Measurements from ENCODE around the gene SHCBP1. TPM values are rescaled to one million over a fixed set of nuclear protein-coding genes. Genes with fewer than 3 reads are reported as not detected.

Gene SHCBP1
- total and polyA plus RNA-seq, 2 of the 13 experiments (the other 11 are each of a cell fraction or from before 2014, with no cell fraction given) = 15.7 to 33.0 TPM

DNA sequence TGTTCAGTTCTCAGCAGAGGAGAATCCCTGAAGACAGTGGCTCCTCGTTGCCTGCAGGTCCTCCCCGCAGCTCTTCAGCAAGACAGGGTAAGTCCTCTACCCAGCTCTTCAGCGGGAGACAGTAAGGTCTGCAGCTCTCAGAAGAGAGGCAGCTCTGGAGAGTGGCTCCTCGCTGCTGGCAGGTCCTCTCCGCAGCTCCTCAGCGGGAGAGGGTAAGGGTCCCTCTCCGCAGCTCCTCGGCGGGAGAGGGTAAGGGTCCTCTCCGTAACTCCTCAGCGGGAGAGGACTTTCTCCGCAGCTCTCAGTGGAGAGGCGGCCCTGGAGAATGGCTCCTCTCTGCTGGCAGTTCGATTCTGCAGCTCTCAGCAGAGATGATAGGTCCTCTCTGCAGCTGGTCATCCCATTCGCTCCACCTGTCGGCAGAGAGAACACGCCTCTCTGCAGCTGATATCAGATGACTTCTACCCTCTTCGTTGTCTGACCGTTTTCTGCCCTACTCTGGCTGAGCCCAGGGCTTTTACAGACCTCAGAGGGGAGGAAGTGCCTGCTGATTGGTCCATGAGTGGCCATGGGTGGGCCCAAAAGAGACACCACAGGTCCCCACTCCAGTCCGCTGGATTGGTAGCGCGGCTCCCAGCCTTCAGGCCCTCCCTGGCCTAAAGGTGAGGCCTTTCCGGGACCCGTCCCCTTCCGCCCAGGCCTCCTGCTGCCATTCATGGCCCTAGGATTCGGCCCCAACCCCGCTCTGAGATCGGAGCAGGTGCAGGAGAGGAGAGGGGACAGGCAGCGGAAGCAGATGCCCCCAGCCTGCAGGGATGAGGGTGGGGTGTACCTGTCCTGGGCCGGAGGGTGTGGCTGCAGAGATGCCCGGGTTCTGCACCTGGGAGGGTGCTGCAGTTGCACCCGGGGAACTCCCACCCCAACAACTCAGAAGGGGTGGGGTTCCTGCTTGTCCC is 11.9 kb upstream of the SHCBP1 start (continued):
- TF ChIP-seq PRDM10 (CRISPR knock-in tag; IDR thresholded peaks at IDR 0.05; ENCODE audit: low read depth) (no peak), TBX3 (IDR thresholded peaks at IDR 0.05; ENCODE audit: borderline replicate concordance) (no peak), REPIN1 (CRISPR knock-in tag; IDR thresholded peaks at IDR 0.05; ENCODE audit: borderline replicate concordance, low read depth) (no peak; the same call in 1 of the 2 replicates), ZNF780A (CRISPR knock-in tag; IDR thresholded peaks at IDR 0.05) (peak; percentile 50; the same call in 1 of the 2 replicates), TAF15 (IDR thresholded peaks at IDR 0.05; ENCODE audit: low read depth, low read length, poor library complexity, severe bottlenecking) (no peak), ZNF281 (CRISPR knock-in tag; IDR thresholded peaks at IDR 0.05; ENCODE audit: borderline replicate concordance) (no peak), ZNF790 (CRISPR knock-in tag; IDR thresholded peaks at IDR 0.05; ENCODE audit: borderline replicate concordance) (peak; percentile 86; the same call in 1 of the 2 replicates), HNRNPK (IDR thresholded peaks at IDR 0.05; ENCODE audit: low read depth, low read length, poor library complexity, severe bottlenecking) (no peak), ZNF263 (CRISPR knock-in tag; IDR thresholded peaks at IDR 0.05) (peak; percentile 92), ZSCAN20 (CRISPR knock-in tag; IDR thresholded peaks at IDR 0.05; ENCODE audit: borderline replicate concordance) (no peak), PHF21A (CRISPR knock-in tag; IDR thresholded peaks at IDR 0.05) (peak; percentile 88), ESRRA (CRISPR knock-in tag; IDR thresholded peaks at IDR 0.05; ENCODE audit: low read depth) (no peak; the same call in 1 of the 2 replicates), HDAC6 (IDR thresholded peaks at IDR 0.05; ENCODE audit: low read depth, low read length) (no peak), ZNF703 (CRISPR knock-in tag; IDR thresholded peaks at IDR 0.05; ENCODE audit: borderline replicate concordance) (no peak), ZNF619 (CRISPR knock-in tag; IDR thresholded peaks at IDR 0.05) (no peak)
- TF ChIP-seq, protein P1, sequence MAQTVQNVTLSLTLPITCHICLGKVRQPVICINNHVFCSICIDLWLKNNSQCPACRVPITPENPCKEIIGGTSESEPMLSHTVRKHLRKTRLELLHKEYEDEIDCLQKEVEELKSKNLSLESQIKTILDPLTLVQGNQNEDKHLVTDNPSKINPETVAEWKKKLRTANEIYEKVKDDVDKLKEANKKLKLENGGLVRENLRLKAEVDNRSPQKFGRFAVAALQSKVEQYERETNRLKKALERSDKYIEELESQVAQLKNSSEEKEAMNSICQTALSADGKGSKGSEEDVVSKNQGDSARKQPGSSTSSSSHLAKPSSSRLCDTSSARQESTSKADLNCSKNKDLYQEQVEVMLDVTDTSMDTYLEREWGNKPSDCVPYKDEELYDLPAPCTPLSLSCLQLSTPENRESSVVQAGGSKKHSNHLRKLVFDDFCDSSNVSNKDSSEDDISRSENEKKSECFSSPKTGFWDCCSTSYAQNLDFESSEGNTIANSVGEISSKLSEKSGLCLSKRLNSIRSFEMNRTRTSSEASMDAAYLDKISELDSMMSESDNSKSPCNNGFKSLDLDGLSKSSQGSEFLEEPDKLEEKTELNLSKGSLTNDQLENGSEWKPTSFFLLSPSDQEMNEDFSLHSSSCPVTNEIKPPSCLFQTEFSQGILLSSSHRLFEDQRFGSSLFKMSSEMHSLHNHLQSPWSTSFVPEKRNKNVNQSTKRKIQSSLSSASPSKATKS (CRISPR knock-in tag; IDR thresholded peaks at IDR 0.05) = no peak
- TF ChIP-seq, protein P2, sequence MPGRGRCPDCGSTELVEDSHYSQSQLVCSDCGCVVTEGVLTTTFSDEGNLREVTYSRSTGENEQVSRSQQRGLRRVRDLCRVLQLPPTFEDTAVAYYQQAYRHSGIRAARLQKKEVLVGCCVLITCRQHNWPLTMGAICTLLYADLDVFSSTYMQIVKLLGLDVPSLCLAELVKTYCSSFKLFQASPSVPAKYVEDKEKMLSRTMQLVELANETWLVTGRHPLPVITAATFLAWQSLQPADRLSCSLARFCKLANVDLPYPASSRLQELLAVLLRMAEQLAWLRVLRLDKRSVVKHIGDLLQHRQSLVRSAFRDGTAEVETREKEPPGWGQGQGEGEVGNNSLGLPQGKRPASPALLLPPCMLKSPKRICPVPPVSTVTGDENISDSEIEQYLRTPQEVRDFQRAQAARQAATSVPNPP (CRISPR knock-in tag; IDR thresholded peaks at IDR 0.05) = no peak

Measured in HepG2 (cell line).